AG10803 (cell line): ENCODE measurements around the gene IGF2R.
"Not testable (repeated sequence)": the region's sequence is repeated elsewhere in the genome, so short reads cannot be mapped to it uniquely, and the experiment has no call there.

Source experiments
- DNase-seq: peaks from one replicate; pipeline ENCODE4 v3.0.0; 2010; ENCODE audit warnings: low read depth
- H3K4me3 ChIP-seq: 2 replicates; pipeline ENCODE4 v1.5.1; 2011; ENCODE audit warnings: mild to moderate bottlenecking, low read length, control low read depth
- CTCF ChIP-seq: conservative IDR thresholded peaks from 2 replicates; pipeline ENCODE4 v1.5.1; 2011; ENCODE audit warnings: mild to moderate bottlenecking, low read length, control low read depth, inconsistent platforms

IGF2R gene

GRCh38 chr6:160137130-160137988, 168.5 kb downstream of the IGF2R start:
- H3K4me3 ChIP-seq: no peak overlapping the region
- no peak for TF ChIP-seq CTCF
- no peak for DNase-seq

- peak; percentile 76 for TF ChIP-seq CTCF
- no peak overlapping the region for H3K4me3 ChIP-seq
- peak; percentile 57 for DNase-seq
Measured at GRCh38 chr6:160137989-160138835, 169.3 kb downstream of the IGF2R start.

- TF ChIP-seq CTCF: no peak
- no peak for DNase-seq
- no peak overlapping the region for H3K4me3 ChIP-seq
Measured at GRCh38 chr6:160138839-160139419, 170.0 kb downstream of the IGF2R start.

GRCh38 chr6:160139420-160139851, 170.6 kb downstream of the IGF2R start:
- H3K4me3 ChIP-seq: no peak overlapping the region
- TF ChIP-seq CTCF: no peak
- peak; percentile 71 for DNase-seq

- not testable (repeated sequence) for DNase-seq, H3K4me3 ChIP-seq
Measured at GRCh38 chr6:160140493-160140892, 171.6 kb downstream of the IGF2R start.

- no peak for TF ChIP-seq CTCF
- no peak overlapping the region for H3K4me3 ChIP-seq
- peak; percentile 48 for DNase-seq
Measured at GRCh38 chr6:160141001-160141726, 172.3 kb downstream of the IGF2R start.
